Islet precursor cell (in vitro differentiated cells): ENCODE measurements around the gene NPAS3.
A peak's percentile ranks its signal among the peaks of the same experiment; 100 is the strongest.

ENCODE experiments used
- DNase-seq: peaks from one replicate; pipeline ENCODE4 v3.0.0-alpha.2; 2018

Gene NPAS3

GRCh38 chr14:33017016-33017415, 78.3 kb downstream of the NPAS3 start:
- no peak for DNase-seq

DNA sequence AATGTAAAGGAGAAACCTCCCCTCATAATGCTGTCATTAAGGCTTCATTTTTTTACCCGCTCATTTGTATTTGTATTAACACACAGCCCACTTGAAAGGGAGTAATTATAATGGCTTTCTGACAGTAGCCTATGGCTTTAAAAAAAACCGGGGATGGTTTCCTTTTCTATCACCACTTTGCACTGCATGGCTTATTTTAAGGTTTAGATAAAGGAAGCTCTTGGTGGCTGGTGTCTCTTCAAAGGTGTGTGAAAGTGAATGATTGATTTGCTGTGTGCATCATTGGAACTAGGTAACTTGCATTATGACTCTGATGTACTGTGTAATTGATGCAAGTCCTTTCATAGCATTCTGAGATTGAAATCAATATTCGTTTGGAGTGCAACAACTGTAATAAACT, 80.7 kb downstream of the NPAS3 start:
- no peak for DNase-seq

DNA sequence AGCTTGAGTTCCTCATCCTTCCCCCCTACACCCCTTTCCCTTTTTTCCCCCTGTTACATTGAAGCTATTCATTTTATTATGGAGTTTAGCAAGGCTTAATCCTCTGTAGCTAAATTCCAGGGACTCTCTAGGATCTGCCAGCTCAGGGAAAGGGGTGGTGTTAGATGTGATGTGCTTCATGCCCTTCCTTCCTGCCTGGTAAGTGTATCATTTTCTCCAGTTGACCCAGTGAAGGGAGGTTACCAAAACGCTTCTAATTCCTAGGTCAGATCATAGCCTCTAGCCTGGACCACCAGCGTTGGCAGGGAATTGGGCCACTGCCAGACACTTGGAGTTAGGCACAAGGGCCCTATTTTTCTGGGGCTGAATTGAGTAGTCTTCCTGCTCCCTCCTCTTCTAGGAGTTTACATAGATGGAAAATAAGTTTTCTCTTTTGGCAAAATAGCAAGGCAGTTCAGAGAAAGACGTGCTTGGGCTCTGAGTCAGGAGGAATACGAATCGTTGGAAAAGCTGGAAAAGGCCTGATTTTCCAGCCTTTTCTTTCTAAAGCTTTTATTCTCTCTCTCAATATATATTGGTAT, 88.3 kb downstream of the NPAS3 start:
- DNase-seq: no peak

GRCh38 chr14:33029511-33029910, 90.8 kb downstream of the NPAS3 start:
- DNase-seq: no peak

GRCh38 chr14:33030386-33030785, 91.7 kb downstream of the NPAS3 start:
- DNase-seq: no peak

GRCh38 chr14:33035416-33036194, 96.9 kb downstream of the NPAS3 start:
- DNase-seq: no peak

DNA sequence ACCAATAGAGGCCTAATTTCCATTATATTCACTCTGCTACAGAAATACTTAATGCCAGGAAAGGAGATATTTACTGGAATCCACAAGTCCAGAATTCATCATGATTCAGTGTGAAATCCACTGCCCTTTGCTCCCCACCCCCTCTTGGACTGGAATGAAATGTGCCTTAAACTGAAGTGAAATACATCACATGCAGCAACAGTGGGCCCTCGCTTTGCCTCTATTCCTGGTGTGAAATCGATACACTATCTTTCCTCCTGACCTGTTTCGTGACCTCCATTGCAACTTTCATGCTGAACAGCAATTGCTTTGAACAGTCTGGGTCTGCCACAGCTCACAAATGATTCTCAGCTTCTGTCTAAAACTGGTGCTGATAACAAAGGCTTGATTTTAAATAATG, 100.6 kb downstream of the NPAS3 start:
- DNase-seq: no peak

DNA sequence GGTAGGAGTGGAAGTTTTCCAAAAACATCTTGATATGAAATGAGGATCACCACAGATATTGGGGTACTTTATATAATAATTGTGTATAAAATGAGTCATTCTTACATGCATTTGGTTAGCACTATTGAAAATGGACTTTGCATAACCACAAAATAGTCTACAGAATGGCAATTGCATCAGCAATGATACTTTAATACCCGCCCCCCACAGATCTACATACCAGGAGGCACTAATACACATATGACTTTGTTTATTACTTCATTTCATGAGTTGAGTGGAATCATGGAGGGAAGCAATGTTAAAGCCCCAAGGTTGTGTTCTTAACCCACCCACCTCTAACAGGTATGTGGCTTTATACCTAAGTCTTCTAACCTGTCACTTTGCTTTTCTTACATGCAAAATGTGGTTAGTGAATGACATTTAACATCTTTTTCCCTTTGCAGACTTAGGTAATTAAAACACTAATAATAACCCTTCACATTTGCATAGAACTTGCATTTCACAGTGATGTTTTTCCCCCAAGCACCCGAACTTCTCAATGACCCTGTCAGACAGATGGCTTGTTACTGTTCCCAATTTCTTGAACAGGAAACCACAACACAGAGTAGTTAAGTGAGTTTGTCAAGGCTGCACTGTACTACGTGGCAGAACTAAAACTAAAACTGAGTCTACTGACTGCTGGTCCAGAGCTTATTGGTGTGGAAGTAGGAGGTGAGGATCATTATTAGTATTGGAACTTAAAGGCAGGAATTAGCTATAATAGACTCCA, 101.9 kb downstream of the NPAS3 start:
- DNase-seq: no peak

GRCh38 chr14:33042591-33042990, 103.9 kb downstream of the NPAS3 start:
- no peak for DNase-seq

DNA sequence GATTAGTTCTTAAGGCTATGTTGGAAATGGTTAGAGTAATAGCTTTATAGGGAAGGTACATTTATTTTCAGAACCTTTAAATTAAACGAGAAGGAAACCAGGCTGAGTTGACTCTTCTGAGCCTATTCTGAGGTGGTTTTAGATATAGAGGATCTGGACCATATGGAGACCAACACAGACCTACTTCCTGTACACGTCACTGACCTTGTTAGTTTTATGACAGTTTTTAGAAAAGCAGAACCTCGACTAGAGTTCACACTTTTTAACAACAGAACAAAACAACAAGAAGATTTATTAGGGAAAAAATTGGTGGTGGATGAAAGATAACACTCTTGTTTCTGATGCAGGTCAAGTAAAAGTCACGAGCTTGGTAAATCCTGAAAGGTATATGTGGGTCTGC, 107.1 kb downstream of the NPAS3 start:
- DNase-seq: no peak

DNA sequence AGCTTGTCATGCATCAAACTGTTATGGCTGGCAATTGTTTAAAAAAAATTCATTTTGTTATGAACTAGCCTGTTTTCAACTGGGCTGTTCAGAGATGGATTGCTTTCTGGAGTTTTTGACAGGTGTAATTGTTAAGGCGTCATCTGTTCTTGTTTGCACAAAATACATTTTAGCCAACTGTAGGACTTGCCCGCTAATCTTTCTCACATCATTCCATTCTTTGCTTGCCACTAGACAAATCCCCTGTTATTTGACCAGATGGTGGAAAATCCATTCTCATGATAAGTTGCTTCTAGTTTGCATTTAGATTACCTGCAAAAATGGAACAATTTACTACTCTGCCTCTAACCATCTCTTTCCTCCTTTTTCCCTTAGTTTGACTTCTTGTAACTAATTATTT, 114.3 kb downstream of the NPAS3 start:
- DNase-seq: no peak

- DNase-seq: no peak
These were observed 117.5 kb downstream of the NPAS3 start for GRCh38 chr14:33056213-33056612.

- no peak for DNase-seq
These were observed 118.9 kb downstream of the NPAS3 start for GRCh38 chr14:33057585-33057984.

- peak; percentile 66 for DNase-seq
These were observed 123.1 kb downstream of the NPAS3 start for GRCh38 chr14:33061667-33062325.

- DNase-seq: no peak
These were observed 123.8 kb downstream of the NPAS3 start for GRCh38 chr14:33062476-33062875.

GRCh38 chr14:33062881-33063280, 124.2 kb downstream of the NPAS3 start:
- DNase-seq: no peak

DNA sequence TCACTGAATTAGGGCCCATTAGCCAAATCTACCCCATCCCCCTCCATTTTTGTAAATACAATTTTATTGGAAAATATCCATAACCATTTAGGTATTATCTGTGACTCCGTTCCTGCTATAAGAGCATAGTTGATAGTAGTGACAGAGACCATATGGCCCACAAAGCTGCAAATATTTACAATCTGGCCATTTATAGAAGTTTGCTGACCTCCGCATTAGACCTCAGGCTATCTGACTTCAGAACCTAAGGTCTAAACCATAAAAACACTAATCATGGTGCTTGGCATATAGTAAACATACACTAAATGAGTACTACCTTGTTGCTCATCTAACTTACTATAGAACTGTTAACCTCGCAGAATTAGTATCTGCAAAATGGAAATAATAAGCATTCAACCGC, 124.8 kb downstream of the NPAS3 start:
- no peak for DNase-seq

- no peak for DNase-seq
These were observed 127.0 kb downstream of the NPAS3 start for GRCh38 chr14:33065634-33066033.

GRCh38 chr14:33068040-33068439, 129.4 kb downstream of the NPAS3 start:
- no peak for DNase-seq

GRCh38 chr14:33068626-33069025, 129.9 kb downstream of the NPAS3 start:
- peak; percentile 63 for DNase-seq

- DNase-seq: no peak
These were observed 131.8 kb downstream of the NPAS3 start for GRCh38 chr14:33070475-33070874.

DNA sequence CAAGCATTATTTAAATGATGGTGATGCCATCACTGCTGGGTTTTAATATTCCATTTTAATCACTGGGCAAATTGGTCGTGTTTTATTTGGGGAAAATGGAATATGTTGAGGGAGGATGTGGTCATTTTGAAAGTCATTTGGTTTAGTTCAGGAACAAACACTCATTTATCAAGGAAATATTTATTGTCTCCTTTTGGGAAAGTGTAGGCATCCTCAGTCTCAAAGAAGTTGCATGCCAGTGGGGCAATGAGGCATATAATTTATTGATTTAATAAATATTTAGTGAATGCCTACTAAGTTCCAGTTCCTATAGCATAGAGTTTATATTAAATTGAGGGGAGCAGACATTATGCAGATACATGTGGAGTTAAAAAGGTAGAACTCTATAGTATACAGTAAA, 134.3 kb downstream of the NPAS3 start:
- no peak for DNase-seq

GRCh38 chr14:33081259-33081658, 142.6 kb downstream of the NPAS3 start:
- DNase-seq: no peak

- no peak for DNase-seq
These were observed 147.1 kb downstream of the NPAS3 start for GRCh38 chr14:33085799-33086198.
